CD8-positive, alpha-beta memory T cell (primary cell): ENCODE results near the gene CAMKK1. TPM values are rescaled to one million over a fixed set of nuclear protein-coding genes. Genes with fewer than 3 reads are reported as not detected.

Source experiments
- CTCF ChIA-PET: fragments of 350-600 bp; sonication (Branson Sonifier 250); formaldehyde crosslinking; loops from one replicate; lab custom pipeline; 2021; ENCODE audit warnings: antibody characterized with exemption; lab: Charles Lee
- POLR2A ChIA-PET: fragments of 350-600 bp; sonication (Branson Sonifier 250); formaldehyde crosslinking; loops from one replicate; lab custom pipeline; 2021; ENCODE audit warnings: antibody characterized with exemption; lab: Charles Lee
- DNase-seq, 5 donors: peaks; one replicate each; pipeline versions ENCODE4 v3.0.0 to v3.0.0-alpha.2; 2020 to 2022; ENCODE audit warnings: mixed read lengths in 1 of 5
- H3K27ac ChIP-seq: one replicate; pipeline ENCODE4 v1.7.0; 2013; ENCODE audit warnings: low read depth, mild to moderate bottlenecking, low read length, moderate library complexity
- H3K27me3 ChIP-seq: 2 replicates; pipeline ENCODE4 v1.7.0; 2013; ENCODE audit warnings: low read length, mild to moderate bottlenecking; ENCODE audit not compliant: insufficient read depth, poor library complexity, severe bottlenecking
- H3K36me3 ChIP-seq: 2 replicates; pipeline ENCODE4 v1.7.0; 2013; ENCODE audit warnings: mild to moderate bottlenecking, low read length, moderate library complexity; ENCODE audit not compliant: insufficient read depth
- H3K4me1 ChIP-seq: 2 replicates; pipeline ENCODE4 v1.7.0; 2013; ENCODE audit warnings: mild to moderate bottlenecking, low read length, moderate library complexity; ENCODE audit not compliant: insufficient read depth
- H3K4me3 ChIP-seq: 2 replicates; pipeline ENCODE4 v1.7.0; 2013; ENCODE audit warnings: mild to moderate bottlenecking, low read length
- H3K9me3 ChIP-seq: 2 replicates; pipeline ENCODE4 v1.7.0; 2013; ENCODE audit warnings: mild to moderate bottlenecking, low read length
- H3K27ac Mint-ChIP-seq, 8 donors: one replicate each; pipeline ENCODE4 v1.8.0; 2020 to 2021; ENCODE audit warnings: mixed read lengths in 8 of 8, mild to moderate bottlenecking in 6 of 8, inconsistent platforms in 3 of 8, moderate library complexity in 3 of 8
- H3K27me3 Mint-ChIP-seq, 2 donors: one replicate each; pipeline ENCODE4 v1.8.0; 2020 to 2021; ENCODE audit warnings: mixed read lengths in 2 of 2, mild to moderate bottlenecking in 1 of 2, moderate library complexity in 1 of 2
- H3K36me3 Mint-ChIP-seq, 3 donors: one replicate each; pipeline ENCODE4 v1.8.0; 2020 to 2021; ENCODE audit warnings: mixed read lengths in 3 of 3, inconsistent platforms in 1 of 3, mild to moderate bottlenecking in 1 of 3
- H3K4me1 Mint-ChIP-seq, 3 donors: one replicate each; pipeline ENCODE4 v1.8.0; 2020 to 2021; ENCODE audit warnings: mixed read lengths in 3 of 3, inconsistent platforms in 1 of 3, mild to moderate bottlenecking in 1 of 3
- H3K4me3 Mint-ChIP-seq, 7 donors: one replicate each; pipeline ENCODE4 v1.8.0; 2020 to 2021; ENCODE audit warnings: mixed read lengths in 7 of 7, mild to moderate bottlenecking in 6 of 7, moderate library complexity in 4 of 7, inconsistent platforms in 2 of 7
- H3K9me3 Mint-ChIP-seq, 5 donors: one replicate each; pipeline ENCODE4 v1.8.0; 2020 to 2022; ENCODE audit warnings: mixed read lengths in 5 of 5, mild to moderate bottlenecking in 3 of 5, moderate library complexity in 2 of 5, inconsistent platforms in 1 of 5
- polyA plus RNA-seq: library from polyadenylated mRNA; unstranded; fragments of 300-500 nt; fragmentation: Illumina TruSeq; gene quantifications from one replicate; pipeline ENCODE4 v1.2.3, GENCODE V29; 2021
- total RNA-seq, 2 experiments: library from RNA; stranded (reverse); gene quantifications; one replicate each; pipeline ENCODE4 v1.2.3, GENCODE V29; 2021

CAMKK1 gene
- total and polyA plus RNA-seq, 3 experiments from 2014 or later = 1.1 to 2.7 (median 2.3) TPM

GRCh38 chr17:3910420-3911270 lies 17.8 kb upstream of the CAMKK1 start:
- ChIA-PET CTCF (no interaction called here), POLR2A (no interaction called here)
- peak overlapping the region; percentile 14 to 74 (median 48) for H3K4me3 Mint-ChIP-seq
- H3K4me1 Mint-ChIP-seq = peaks cover 23 to 31% (median 27%) of the 10 kb centered on the region in 3 donors
- Histone ChIP-seq H3K4me3 (no peak overlapping the region), H3K27ac (no peak overlapping the region), H3K27me3 (no peaks in the 10 kb centered on the region), H3K9me3 (no peaks in the 10 kb centered on the region), H3K36me3 (no peaks in the 10 kb centered on the region), H3K4me1 (peaks cover 33% of the 10 kb centered on the region)
- no peak for DNase-seq
- H3K27me3 Mint-ChIP-seq = no peaks in the 10 kb centered on the region
- H3K36me3 Mint-ChIP-seq = no peaks in the 10 kb centered on the region
- no peaks in the 10 kb centered on the region for H3K9me3 Mint-ChIP-seq
- peak overlapping the region; percentile 18 to 98 (median 94) for H3K27ac Mint-ChIP-seq

DNA sequence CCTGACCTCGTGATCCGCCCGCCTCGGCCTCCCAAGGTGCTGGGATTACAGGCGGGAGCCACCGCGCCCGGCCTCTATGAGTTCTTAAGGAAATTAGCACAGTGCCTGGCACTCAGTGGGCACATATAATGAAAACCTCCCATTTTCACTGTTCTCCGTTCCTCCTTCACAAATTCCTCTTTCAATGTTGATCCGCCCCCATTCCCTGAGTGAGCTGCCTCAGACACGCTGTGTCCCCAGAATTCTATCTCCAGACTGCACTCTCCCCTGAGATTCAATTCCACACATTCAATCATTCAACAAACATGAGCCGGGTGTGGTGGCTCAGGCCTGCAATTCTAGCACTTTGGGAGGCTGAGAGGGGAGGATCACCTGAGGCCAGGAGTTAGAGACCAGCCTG lies 16.4 kb upstream of the CAMKK1 start:
- H3K4me1 ChIP-seq = peaks cover 26% of the 10 kb centered on the region
- Mint-ChIP-seq H3K9me3 (no peaks in the 10 kb centered on the region), H3K27ac (peak overlapping the region in 7 of 8 donors; percentile 31 to 94 (median 72))

GRCh38 chr17:3907483-3908216 lies 14.8 kb upstream of the CAMKK1 start:
- Histone ChIP-seq H3K36me3 (no peaks in the 10 kb centered on the region), H3K4me1 (peaks cover 16% of the 10 kb centered on the region), H3K27me3 (no peaks in the 10 kb centered on the region), H3K4me3 (no peak overlapping the region), H3K9me3 (no peaks in the 10 kb centered on the region), H3K27ac (no peak overlapping the region)
- DNase-seq = no peak
- H3K4me1 Mint-ChIP-seq = peaks cover 10 to 12% (median 10%) of the 10 kb centered on the region in 3 donors
- H3K27ac Mint-ChIP-seq = peak overlapping the region in 3 of 8 donors; percentile 36 to 52 (median 51)
- H3K27me3 Mint-ChIP-seq = no peaks in the 10 kb centered on the region
- no peaks in the 10 kb centered on the region for H3K9me3 Mint-ChIP-seq
- no peaks in the 10 kb centered on the region for H3K36me3 Mint-ChIP-seq
- ChIA-PET POLR2A (no interaction called here), CTCF (interaction anchor here (1.1 to 1.8 kb wide), 2 partner anchors 47 to 62 kb away, joined by 3 to 7 read pairs; partner anchors contain the start of gene NCBP3)
- no peak overlapping the region for H3K4me3 Mint-ChIP-seq

More for the DNA sequence above, 16.4 kb upstream of the CAMKK1 start:
- ChIA-PET POLR2A (no interaction called here), CTCF (no interaction called here)
- Histone ChIP-seq H3K4me3 (no peak overlapping the region), H3K27ac (no peak overlapping the region), H3K27me3 (no peaks in the 10 kb centered on the region), H3K9me3 (no peaks in the 10 kb centered on the region), H3K36me3 (no peaks in the 10 kb centered on the region)
- no peak for DNase-seq
- no peaks in the 10 kb centered on the region for H3K36me3 Mint-ChIP-seq
- no peaks in the 10 kb centered on the region for H3K27me3 Mint-ChIP-seq
- no peak overlapping the region for H3K4me3 Mint-ChIP-seq
- H3K4me1 Mint-ChIP-seq = peaks cover 19 to 21% (median 19%) of the 10 kb centered on the region in 3 donors

GRCh38 chr17:3906881-3907280 lies 14.0 kb upstream of the CAMKK1 start:
- Mint-ChIP-seq H3K4me3 (no peak overlapping the region), H3K27me3 (no peaks in the 10 kb centered on the region), H3K4me1 (peaks cover 10 to 12% (median 10%) of the 10 kb centered on the region in 3 donors), H3K9me3 (no peaks in the 10 kb centered on the region), H3K27ac (no peak overlapping the region), H3K36me3 (no peaks in the 10 kb centered on the region)
- Histone ChIP-seq H3K36me3 (no peaks in the 10 kb centered on the region), H3K4me3 (no peak overlapping the region), H3K27ac (no peak overlapping the region), H3K27me3 (no peaks in the 10 kb centered on the region), H3K4me1 (peaks cover 16% of the 10 kb centered on the region), H3K9me3 (no peaks in the 10 kb centered on the region)
- DNase-seq = no peak
- CTCF ChIA-PET = interaction anchor here (1.1 to 1.8 kb wide), 2 partner anchors 47 to 61 kb away, joined by 3 to 7 read pairs; partner anchors contain the start of gene NCBP3
- POLR2A ChIA-PET = no interaction called here

- H3K4me3 Mint-ChIP-seq = no peak overlapping the region
- CTCF ChIA-PET = interaction anchor here (2.1 to 2.8 kb wide), 2 partner anchors 8 to 170 kb away, joined by 5 to 14 read pairs; no protein-coding TSS in a partner anchor
- H3K4me1 Mint-ChIP-seq = no peaks in the 10 kb centered on the region
- no peaks in the 10 kb centered on the region for H3K9me3 ChIP-seq
- H3K27ac Mint-ChIP-seq = no peak overlapping the region
- H3K36me3 ChIP-seq = no peaks in the 10 kb centered on the region
- no peaks in the 10 kb centered on the region for H3K9me3 Mint-ChIP-seq
- no peaks in the 10 kb centered on the region for H3K4me1 ChIP-seq
- DNase-seq = no peak
- H3K27ac ChIP-seq = no peak overlapping the region
- H3K4me3 ChIP-seq = no peak overlapping the region
- no peaks in the 10 kb centered on the region for H3K27me3 Mint-ChIP-seq
- POLR2A ChIA-PET = no interaction called here
- no peaks in the 10 kb centered on the region for H3K36me3 Mint-ChIP-seq
- H3K27me3 ChIP-seq = no peaks in the 10 kb centered on the region
These were observed 12.2 kb upstream of the CAMKK1 start for GRCh38 chr17:3905017-3905520.

- H3K4me1 Mint-ChIP-seq = no peaks in the 10 kb centered on the region
- Histone ChIP-seq H3K27me3 (no peaks in the 10 kb centered on the region), H3K9me3 (no peaks in the 10 kb centered on the region), H3K4me1 (no peaks in the 10 kb centered on the region), H3K36me3 (no peaks in the 10 kb centered on the region), H3K27ac (no peak overlapping the region), H3K4me3 (no peak overlapping the region)
- H3K4me3 Mint-ChIP-seq = no peak overlapping the region
- no peaks in the 10 kb centered on the region for H3K27me3 Mint-ChIP-seq
- CTCF ChIA-PET = interaction anchor here (2.1 to 2.8 kb wide), 2 partner anchors 9 to 170 kb away, joined by 5 to 14 read pairs; no protein-coding TSS in a partner anchor
- no peaks in the 10 kb centered on the region for H3K9me3 Mint-ChIP-seq
- no peaks in the 10 kb centered on the region for H3K36me3 Mint-ChIP-seq
- no peak overlapping the region for H3K27ac Mint-ChIP-seq
- POLR2A ChIA-PET = no interaction called here
- no peak for DNase-seq
These were observed 11.6 kb upstream of the CAMKK1 start for GRCh38 chr17:3904501-3904900.

- Mint-ChIP-seq H3K4me1 (no peaks in the 10 kb centered on the region), H3K36me3 (no peaks in the 10 kb centered on the region), H3K27me3 (no peaks in the 10 kb centered on the region), H3K9me3 (no peaks in the 10 kb centered on the region), H3K27ac (no peak overlapping the region), H3K4me3 (no peak overlapping the region)
- ChIA-PET CTCF (interaction anchor here (2.1 to 2.8 kb wide), 2 partner anchors 10 to 171 kb away, joined by 5 to 14 read pairs; no protein-coding TSS in a partner anchor), POLR2A (no interaction called here)
- no peaks in the 10 kb centered on the region for H3K27me3 ChIP-seq
- no peak overlapping the region for H3K4me3 ChIP-seq
- H3K4me1 ChIP-seq = no peaks in the 10 kb centered on the region
- no peak overlapping the region for H3K27ac ChIP-seq
- H3K36me3 ChIP-seq = no peaks in the 10 kb centered on the region
- no peaks in the 10 kb centered on the region for H3K9me3 ChIP-seq
- DNase-seq = no peak
These were observed 11.0 kb upstream of the CAMKK1 start for GRCh38 chr17:3903881-3904290.
